Psoas muscle (tissue), 8 donors: ENCODE results near the gene ZNF418. TPM values are rescaled to one million over a fixed set of nuclear protein-coding genes. Genes with fewer than 3 reads are reported as not detected.
"Not testable (repeated sequence)": the region's sequence is repeated elsewhere in the genome, so short reads cannot be mapped to it uniquely, and the experiment has no call there.

Experiments
- ATAC-seq, 4 donors: fragments of 200-7000 bp; cut with Tn5 transposase; one replicate each; pipeline ENCODE4 v1.9.1; 2020; ENCODE audit warnings: moderate library complexity in 3 of 4, mild to moderate bottlenecking in 2 of 4
- DNase-seq, 2 donors: peaks; one replicate each; pipeline ENCODE4 v3.0.0-alpha.2; 2020
- H3K27ac ChIP-seq: fragments of 200-600 bp; one replicate; pipeline ENCODE4 v1.8.0; 2022
- H3K27me3 ChIP-seq, 3 donors: fragments of 200-600 bp in 1 of 3; one replicate each; pipeline versions ENCODE4 v1.6.1 to v1.8.0; 2013 to 2022; ENCODE audit warnings: low read length in 2 of 3, mild to moderate bottlenecking in 2 of 3, moderate library complexity in 1 of 3; ENCODE audit not compliant: insufficient read depth in 3 of 3
- H3K36me3 ChIP-seq, 2 donors: fragments of 200-600 bp in 1 of 2; one replicate each; pipeline versions ENCODE4 v1.6.1 to v1.8.0; 2013 to 2022; ENCODE audit warnings: low read depth in 1 of 2, mild to moderate bottlenecking in 1 of 2, moderate library complexity in 1 of 2; ENCODE audit not compliant: insufficient read depth in 1 of 2
- H3K4me1 ChIP-seq: fragments of 200-600 bp; one replicate; pipeline ENCODE4 v1.8.0; 2022
- H3K4me3 ChIP-seq: fragments of 200-600 bp; one replicate; pipeline ENCODE4 v1.8.0; 2022; ENCODE audit warnings: mild to moderate bottlenecking
- H3K9me3 ChIP-seq: fragments of 200-600 bp; one replicate; pipeline ENCODE4 v1.8.0; 2022
- CTCF ChIP-seq: fragments of 200-600 bp; IDR thresholded peaks from one replicate; pipeline ENCODE4 v1.8.0; 2022; ENCODE audit warnings: antibody characterized with exemption
- WGBS, 3 donors: extraction: QIAGEN DNeasy Blood & Tissue Kit; methylation state at CpG; one replicate each; pipeline versions ENCODE4 v1.1.6 to v1.1.7; 2013; 5-methylcytosine and 5-hydroxymethylcytosine counted together
- intact Hi-C, 2 donors: fragments of 100-400 bp; cut with DNase I; formaldehyde crosslinking; loops; one replicate each; pipeline versions ENCODE4 v1.11.0 to v1.14.2; 2022
- polyA plus RNA-seq, 3 donors: library from polyadenylated mRNA; stranded (reverse); fragments of 200-250 nt; gene quantifications; one replicate each; pipeline ENCODE4 v1.2.3, GENCODE V29; 2013
- total RNA-seq, 4 donors: library from RNA; stranded (reverse); fragmentation: NEBNext Ultra II Directional in 2 of 4; extraction: Animal tissue kit (Norgen Biotek cat#: 25700) in 2 of 4; gene quantifications; one replicate each; pipeline versions ENCODE4 v1.2.1 to v1.2.4, GENCODE V29; 2021 to 2023
- donor health status: healthy with polysubstance abuse.
- donor health status: DM: no; HTN: no; CAD: no; lungs with moderate emphysema.
- donor health status: Bipolar disorder and iron deficiency.
- donor health status: healthy.
- donor health status: DM: yes; HTN: yes; CAD: no.
- donor health status: DM: no; HTN: no; CAD: no.
- donor health status: DM: no; HTN: no; CAD: no.
- donor health status: DM: yes; HTN: yes; CAD: no.

ZNF418 gene
- total and polyA plus RNA-seq, 7 donors: 0.68 to 6.1 (median 2.7) TPM

GRCh38 chr19:57935731-57936130 is 529 bp upstream of the ZNF418 start:
- 87 to 90% (median 89%) methylated on average over 12 of the region's 12 CpGs for WGBS, 3 donors
- Histone ChIP-seq H3K36me3 (peaks cover 7 to 17% of the 10 kb centered on the region in 2 donors), H3K4me1 (no peaks in the 10 kb centered on the region), H3K27ac (no peak overlapping the region), H3K4me3 (peak overlapping the region; percentile 81), H3K9me3 (peaks cover 79% of the 10 kb centered on the region), H3K27me3 (no peaks in the 10 kb centered on the region)
- intact Hi-C loops: no loop called here
- no peak for ATAC-seq
- DNase-seq: no peak
- TF ChIP-seq CTCF: no peak

- Histone ChIP-seq H3K4me1 (no peaks in the 10 kb centered on the region), H3K9me3 (peaks cover 73% of the 10 kb centered on the region), H3K4me3 (no peak overlapping the region), H3K36me3 (peaks cover 30 to 55% of the 10 kb centered on the region in 2 donors), H3K27me3 (no peaks in the 10 kb centered on the region), H3K27ac (no peak overlapping the region)
- intact Hi-C loops: no loop called here
- DNase-seq: no peak
- TF ChIP-seq CTCF: no peak
- WGBS, 3 donors: 95 to 99% (median 98%) methylated on average over 4 of the region's 4 CpGs
- no peak for ATAC-seq
These were observed 7.6 kb downstream of the ZNF418 start for GRCh38 chr19:57927587-57927986.

GRCh38 chr19:57916168-57916995 is 18.8 kb downstream of the ZNF418 start, which contains the start of gene ZNF417:
Gene ZNF417 (minus strand): TSS chr19:57916592. CDS start chr19:57916411, 181 bp downstream.
- peak; percentile 99 to 100 (median 100) for ATAC-seq
- DNase-seq: peak; percentile 75 to 85
- Histone ChIP-seq H3K27ac (peak within 1 kb of the TSS; percentile 80), H3K9me3 (peaks cover 12% of the 10 kb centered on the region), H3K4me3 (peak within 1 kb of the TSS; percentile 86), H3K36me3 (peaks cover 0 to 20% of the 10 kb centered on the region in 2 donors)
- H3K27me3 ChIP-seq, H3K4me1 ChIP-seq: not testable (repeated sequence)
- WGBS, 3 donors: 0 to 1% (median 0%) methylated on average over 43 to 51 of the region's 51 CpGs
- intact Hi-C loops: loop anchor here in 1 of 2 donors (10.0 kb wide), 1 partner anchor 192 kb away; the partner anchor contains the start of gene ZNF671

DNA sequence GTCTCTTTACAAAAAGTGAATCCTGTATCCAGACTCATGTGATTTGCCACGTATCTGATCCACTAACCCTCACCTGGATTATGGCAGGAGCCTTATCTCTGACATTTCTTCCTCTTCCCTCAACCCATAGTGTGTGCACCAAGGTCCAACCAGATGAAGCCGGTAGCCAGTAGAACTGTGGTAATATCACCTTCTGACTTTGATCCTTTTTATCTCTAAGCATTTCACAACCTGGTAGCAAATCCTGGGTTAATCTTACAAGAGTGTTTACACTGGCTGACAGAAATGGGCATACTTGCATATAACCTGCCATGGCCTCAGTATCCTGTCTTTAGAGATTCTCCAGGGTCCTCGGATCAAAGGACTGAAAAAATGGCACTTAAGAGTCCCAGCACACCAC is 20.7 kb downstream of the ZNF418 start:
- Histone ChIP-seq H3K27me3 (no peaks in the 10 kb centered on the region), H3K4me1 (peaks cover 9% of the 10 kb centered on the region), H3K4me3 (no peak overlapping the region), H3K27ac (no peak overlapping the region), H3K36me3 (peaks cover 0 to 27% of the 10 kb centered on the region in 2 donors), H3K9me3 (peaks cover 12% of the 10 kb centered on the region)
- intact Hi-C loops: loop anchor here in 1 of 2 donors (10.0 kb wide), 1 partner anchor 190 kb away; the partner anchor contains the start of gene ZNF671
- no peak for TF ChIP-seq CTCF
- no peak for ATAC-seq
- WGBS, 3 donors: 92 to 98% (median 94%) methylated on average over 3 of the region's 3 CpGs
- DNase-seq: no peak

DNA sequence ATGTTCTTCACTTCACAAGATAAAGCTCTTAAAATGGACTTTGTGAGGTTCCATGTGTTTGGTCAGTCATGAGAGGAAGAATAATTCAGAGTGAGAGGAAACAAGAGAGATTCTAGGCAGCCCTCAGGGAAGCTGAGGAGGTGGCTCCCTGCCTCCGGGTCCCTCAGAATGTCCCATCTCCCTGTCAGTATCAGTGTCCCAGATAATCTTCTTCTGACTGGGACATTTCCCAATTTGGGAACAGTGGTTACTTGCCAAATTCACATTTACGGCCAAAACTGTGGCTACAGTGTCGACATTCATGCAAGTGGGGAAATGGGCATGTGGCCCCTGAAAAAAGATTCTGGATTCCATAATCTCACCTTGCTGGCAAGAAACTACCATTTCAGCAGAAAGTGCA is 27.8 kb downstream of the ZNF418 start:
- intact Hi-C loops: no loop called here
- H3K27ac ChIP-seq: no peak overlapping the region
- DNase-seq: no peak
- no peak for ATAC-seq
- no peak overlapping the region for H3K4me3 ChIP-seq
- H3K9me3 ChIP-seq: peaks cover 10% of the 10 kb centered on the region
- no peaks in the 10 kb centered on the region for H3K27me3 ChIP-seq
- H3K36me3 ChIP-seq: peaks cover 3 to 42% of the 10 kb centered on the region in 2 donors
- no peaks in the 10 kb centered on the region for H3K4me1 ChIP-seq
- WGBS, 3 donors: 90 to 94% (median 94%) methylated on average over 3 of the region's 3 CpGs
- no peak for TF ChIP-seq CTCF
